Neural cell (in vitro differentiated cells): ENCODE data around the gene RNF41. TPM values are rescaled to one million over a fixed set of nuclear protein-coding genes. Genes with fewer than 3 reads are reported as not detected.

Experiments
- H2AFZ ChIP-seq: fragments of 200-600, 300-800 bp; sonication (generic), shearing (Covaris generic); 2 replicates; pipeline ENCODE4 v1.6.0; 2014; ENCODE audit warnings: low read depth, mild to moderate bottlenecking, antibody characterized with exemption, low read length, moderate library complexity
- H3F3A ChIP-seq: fragments of 200-600 bp; shearing (Covaris generic); 2 replicates; pipeline ENCODE4 v1.6.1; 2016; ENCODE audit warnings: mild to moderate bottlenecking, moderate library complexity, mixed read lengths, antibody characterized with exemption, low read length; ENCODE audit not compliant: insufficient read depth, poor library complexity, severe bottlenecking
- H3K27ac ChIP-seq: fragments of 200-600, 300-800 bp; sonication (generic), shearing (Covaris generic); 2 replicates; pipeline ENCODE4 v1.5.1; 2014; ENCODE audit warnings: mild to moderate bottlenecking, low read length, moderate library complexity
- H3K27me3 ChIP-seq: fragments of 300-800, 200-600 bp; sonication (generic), shearing (Covaris generic); 2 replicates; pipeline ENCODE4 v1.6.0; 2014; ENCODE audit warnings: mild to moderate bottlenecking, low read depth, low read length, moderate library complexity; ENCODE audit not compliant: insufficient read depth
- H3K36me3 ChIP-seq: fragments of 300-800, 200-600 bp; sonication (generic), shearing (Covaris generic); 2 replicates; pipeline ENCODE4 v1.5.1; 2014; ENCODE audit warnings: mild to moderate bottlenecking, antibody characterized with exemption, low read length, moderate library complexity; ENCODE audit not compliant: insufficient read depth
- H3K4me2 ChIP-seq: fragments of 300-800, 200-600 bp; sonication (generic), shearing (Covaris generic); 2 replicates; pipeline ENCODE4 v1.6.0; 2014; ENCODE audit warnings: mild to moderate bottlenecking, low read length
- H3K4me3 ChIP-seq: fragments of 300-800, 200-600 bp; sonication (generic), shearing (Covaris generic); 2 replicates; pipeline ENCODE4 v1.5.1; 2014; ENCODE audit warnings: mild to moderate bottlenecking, low read length, moderate library complexity
- H3K79me2 ChIP-seq: fragments of 200-600 bp; shearing (Covaris generic); replicated peaks from 2 replicates; pipeline ENCODE4 v1.6.0; 2014; ENCODE audit warnings: mild to moderate bottlenecking, low read length, moderate library complexity; ENCODE audit not compliant: insufficient read depth
- H3K9ac ChIP-seq: fragments of 300-800, 200-600 bp; sonication (generic), shearing (Covaris generic); 2 replicates; pipeline ENCODE4 v1.6.1; 2016; ENCODE audit warnings: mild to moderate bottlenecking, low read length, mixed read lengths
- H3K9me2 ChIP-seq: fragments of 200-600 bp; shearing (Covaris generic); 2 replicates; pipeline ENCODE4 v1.6.1; 2016; ENCODE audit warnings: mild to moderate bottlenecking, low read length, mixed read lengths; ENCODE audit not compliant: insufficient read depth
- H3K9me3 ChIP-seq: fragments of 200-600, 300-800 bp; sonication (generic), shearing (Covaris generic); 2 replicates; pipeline ENCODE4 v1.6.1; 2016; ENCODE audit warnings: mild to moderate bottlenecking, mixed run types, low read length, moderate library complexity, mixed read lengths
- H4K20me1 ChIP-seq: fragments of 200-600 bp; shearing (Covaris generic); 2 replicates; pipeline ENCODE4 v1.6.1; 2016; ENCODE audit warnings: mild to moderate bottlenecking, mixed run types; ENCODE audit not compliant: insufficient read depth
- EP300 ChIP-seq: fragments of 450-650 bp; conservative IDR thresholded peaks from 2 replicates; pipeline ENCODE4 v1.6.1; 2014; ENCODE audit warnings: antibody characterized with exemption, mild to moderate bottlenecking, moderate library complexity; ENCODE audit not compliant: poor library complexity, severe bottlenecking
- EZH2 ChIP-seq: fragments of 200-600, 300-800 bp; shearing (Covaris generic), sonication (generic); IDR thresholded peaks from 2 replicates; pipeline ENCODE4 v1.6.1; 2014; ENCODE audit warnings: antibody characterized with exemption, low read length, borderline replicate concordance, mild to moderate bottlenecking; ENCODE audit not compliant: insufficient read depth, poor library complexity, severe bottlenecking
- MXI1 ChIP-seq: fragments of 450-650 bp; conservative IDR thresholded peaks from 2 replicates; pipeline ENCODE4 v1.6.1; 2014; ENCODE audit warnings: antibody characterized with exemption, mild to moderate bottlenecking; ENCODE audit not compliant: poor library complexity, severe bottlenecking
- POLR2AphosphoS5 ChIP-seq: IDR thresholded peaks from 2 replicates; pipeline ENCODE4 v1.6.1; 2012
- RAD21 ChIP-seq: fragments of 450-650 bp; conservative IDR thresholded peaks from 2 replicates; pipeline ENCODE4 v1.6.1; 2014; ENCODE audit warnings: antibody characterized with exemption, mild to moderate bottlenecking, moderate library complexity
- SMC3 ChIP-seq: fragments of 450-650 bp; conservative IDR thresholded peaks from 2 replicates; pipeline ENCODE4 v1.6.1; 2014; ENCODE audit warnings: antibody characterized with exemption, mild to moderate bottlenecking, moderate library complexity; ENCODE audit not compliant: poor library complexity
- TAF1 ChIP-seq: IDR thresholded peaks from 2 replicates; pipeline ENCODE4 v1.6.1; 2012; ENCODE audit warnings: low read depth
- polyA plus RNA-seq: library from polyadenylated mRNA; depleted of rRNA; stranded (reverse); fragments of >200 nt; gene quantifications from 2 replicates; pipeline ENCODE4 v1.2.3, GENCODE V29; 2014
- TF ChIP-seq, protein P1 (sequence below): fragments of 450-650 bp; IDR thresholded peaks from 2 replicates; pipeline ENCODE4 v1.5.1; 2014; ENCODE audit warnings: antibody characterized with exemption, mild to moderate bottlenecking, moderate library complexity; ENCODE audit not compliant: poor library complexity, severe bottlenecking
- TF ChIP-seq, protein P2 (sequence below): IDR thresholded peaks from 2 replicates; pipeline ENCODE4 v1.6.1; 2012; ENCODE audit warnings: borderline replicate concordance

RNF41 gene
- polyA plus RNA-seq, 1 donor from 2014 or later = 108 TPM

DNA sequence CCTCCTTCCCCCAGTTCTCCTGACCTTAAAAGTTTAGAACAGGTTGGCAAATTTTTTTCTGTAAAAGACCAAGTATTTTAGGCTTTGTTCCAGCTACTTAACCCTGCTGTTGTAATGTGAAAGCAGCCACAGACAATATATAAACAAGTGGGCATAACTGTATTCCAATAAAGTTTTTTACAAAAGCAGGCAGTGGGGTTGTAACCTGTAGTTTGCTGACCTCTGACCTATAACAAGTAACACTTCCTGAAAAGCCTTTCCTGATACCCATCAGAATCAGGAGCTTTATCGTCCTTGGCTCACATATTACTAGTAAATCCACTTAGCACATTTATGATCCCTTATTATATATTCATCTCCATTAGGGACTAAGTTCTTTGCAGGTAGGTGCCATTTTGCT lies 19.4 kb downstream of the RNF41 start:
- Histone ChIP-seq H3F3A (no peaks in the 10 kb centered on the region), H3K27ac (no peak overlapping the region), H3K4me2 (no peak overlapping the region), H3K27me3 (no peaks in the 10 kb centered on the region), H3K9me3 (no peaks in the 10 kb centered on the region), H4K20me1 (no peaks in the 10 kb centered on the region), H3K79me2 (no peaks in the 10 kb centered on the region), H3K4me3 (no peak overlapping the region), H3K9me2 (no peaks in the 10 kb centered on the region), H2AFZ (no peak overlapping the region), H3K36me3 (peaks cover 6% of the 10 kb centered on the region), H3K9ac (no peak overlapping the region)
- TF ChIP-seq, protein P1, sequence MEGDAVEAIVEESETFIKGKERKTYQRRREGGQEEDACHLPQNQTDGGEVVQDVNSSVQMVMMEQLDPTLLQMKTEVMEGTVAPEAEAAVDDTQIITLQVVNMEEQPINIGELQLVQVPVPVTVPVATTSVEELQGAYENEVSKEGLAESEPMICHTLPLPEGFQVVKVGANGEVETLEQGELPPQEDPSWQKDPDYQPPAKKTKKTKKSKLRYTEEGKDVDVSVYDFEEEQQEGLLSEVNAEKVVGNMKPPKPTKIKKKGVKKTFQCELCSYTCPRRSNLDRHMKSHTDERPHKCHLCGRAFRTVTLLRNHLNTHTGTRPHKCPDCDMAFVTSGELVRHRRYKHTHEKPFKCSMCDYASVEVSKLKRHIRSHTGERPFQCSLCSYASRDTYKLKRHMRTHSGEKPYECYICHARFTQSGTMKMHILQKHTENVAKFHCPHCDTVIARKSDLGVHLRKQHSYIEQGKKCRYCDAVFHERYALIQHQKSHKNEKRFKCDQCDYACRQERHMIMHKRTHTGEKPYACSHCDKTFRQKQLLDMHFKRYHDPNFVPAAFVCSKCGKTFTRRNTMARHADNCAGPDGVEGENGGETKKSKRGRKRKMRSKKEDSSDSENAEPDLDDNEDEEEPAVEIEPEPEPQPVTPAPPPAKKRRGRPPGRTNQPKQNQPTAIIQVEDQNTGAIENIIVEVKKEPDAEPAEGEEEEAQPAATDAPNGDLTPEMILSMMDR = no peak
- TF ChIP-seq EZH2 (no peak), RAD21 (no peak), POLR2AphosphoS5 (no peak), EP300 (no peak), SMC3 (no peak), MXI1 (no peak), TAF1 (no peak)
- TF ChIP-seq, protein P2, sequence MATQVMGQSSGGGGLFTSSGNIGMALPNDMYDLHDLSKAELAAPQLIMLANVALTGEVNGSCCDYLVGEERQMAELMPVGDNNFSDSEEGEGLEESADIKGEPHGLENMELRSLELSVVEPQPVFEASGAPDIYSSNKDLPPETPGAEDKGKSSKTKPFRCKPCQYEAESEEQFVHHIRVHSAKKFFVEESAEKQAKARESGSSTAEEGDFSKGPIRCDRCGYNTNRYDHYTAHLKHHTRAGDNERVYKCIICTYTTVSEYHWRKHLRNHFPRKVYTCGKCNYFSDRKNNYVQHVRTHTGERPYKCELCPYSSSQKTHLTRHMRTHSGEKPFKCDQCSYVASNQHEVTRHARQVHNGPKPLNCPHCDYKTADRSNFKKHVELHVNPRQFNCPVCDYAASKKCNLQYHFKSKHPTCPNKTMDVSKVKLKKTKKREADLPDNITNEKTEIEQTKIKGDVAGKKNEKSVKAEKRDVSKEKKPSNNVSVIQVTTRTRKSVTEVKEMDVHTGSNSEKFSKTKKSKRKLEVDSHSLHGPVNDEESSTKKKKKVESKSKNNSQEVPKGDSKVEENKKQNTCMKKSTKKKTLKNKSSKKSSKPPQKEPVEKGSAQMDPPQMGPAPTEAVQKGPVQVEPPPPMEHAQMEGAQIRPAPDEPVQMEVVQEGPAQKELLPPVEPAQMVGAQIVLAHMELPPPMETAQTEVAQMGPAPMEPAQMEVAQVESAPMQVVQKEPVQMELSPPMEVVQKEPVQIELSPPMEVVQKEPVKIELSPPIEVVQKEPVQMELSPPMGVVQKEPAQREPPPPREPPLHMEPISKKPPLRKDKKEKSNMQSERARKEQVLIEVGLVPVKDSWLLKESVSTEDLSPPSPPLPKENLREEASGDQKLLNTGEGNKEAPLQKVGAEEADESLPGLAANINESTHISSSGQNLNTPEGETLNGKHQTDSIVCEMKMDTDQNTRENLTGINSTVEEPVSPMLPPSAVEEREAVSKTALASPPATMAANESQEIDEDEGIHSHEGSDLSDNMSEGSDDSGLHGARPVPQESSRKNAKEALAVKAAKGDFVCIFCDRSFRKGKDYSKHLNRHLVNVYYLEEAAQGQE = no peak

DNA sequence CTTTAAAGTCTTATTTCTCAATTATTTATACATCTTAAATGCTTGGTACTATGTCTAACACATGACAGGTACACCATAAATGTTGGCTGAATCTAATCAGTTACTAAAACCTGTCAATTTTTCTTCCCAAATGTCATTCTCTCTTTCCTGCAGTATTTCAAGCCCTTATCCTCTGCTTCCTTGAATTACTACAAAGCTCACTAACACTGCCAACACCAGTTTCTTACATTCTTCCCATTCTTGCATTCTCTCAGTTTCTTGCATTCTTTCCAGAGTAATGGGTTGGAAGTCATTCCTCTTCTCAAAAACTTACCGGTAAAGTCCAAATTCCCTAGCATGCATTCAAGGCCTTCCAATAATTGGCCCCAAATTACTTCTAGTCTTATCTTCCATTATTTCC lies 22.9 kb downstream of the RNF41 start:
- H3F3A ChIP-seq = no peaks in the 10 kb centered on the region
- no peaks in the 10 kb centered on the region for H3K27me3 ChIP-seq
- no peak overlapping the region for H3K27ac ChIP-seq
- no peaks in the 10 kb centered on the region for H3K9me3 ChIP-seq
- H3K4me2 ChIP-seq = no peak overlapping the region
- no peak overlapping the region for H3K4me3 ChIP-seq
- no peaks in the 10 kb centered on the region for H4K20me1 ChIP-seq
- no peak overlapping the region for H2AFZ ChIP-seq
- H3K9me2 ChIP-seq = no peaks in the 10 kb centered on the region
- H3K36me3 ChIP-seq = no peaks in the 10 kb centered on the region
- no peak for TF ChIP-seq RAD21
- TF ChIP-seq TAF1 = no peak
- no peak for TF ChIP-seq EZH2
- TF ChIP-seq, protein P2 = no peak
- TF ChIP-seq SMC3 = no peak
- TF ChIP-seq, protein P1 = no peak
- no peak overlapping the region for H3K9ac ChIP-seq
- no peaks in the 10 kb centered on the region for H3K79me2 ChIP-seq
